HEK293 (cell line): ENCODE results near the gene DIS3L2.
A peak's percentile ranks its signal among the peaks of the same experiment; 100 is the strongest.
"Not testable (repeated sequence)": the region's sequence is repeated elsewhere in the genome, so short reads cannot be mapped to it uniquely, and the experiment has no call there.

Experiments
- KLF9 ChIP-seq: fragments of 450-650 bp; formaldehyde crosslinking; IDR thresholded peaks from 2 replicates; pipeline ENCODE4 v1.5.1; 2016; ENCODE audit warnings: missing biosample characterization, missing genetic modification characterization, low read depth
- OSR2 ChIP-seq: fragments of 450-650 bp; formaldehyde crosslinking; IDR thresholded peaks from 2 replicates; pipeline ENCODE4 v1.5.1; 2016; ENCODE audit warnings: missing biosample characterization, missing genetic modification characterization
- SETDB1 ChIP-seq: IDR thresholded peaks from one replicate; pipeline ENCODE4 v1.6.1; 2017; ENCODE audit warnings: mild to moderate bottlenecking, low read length, moderate library complexity, mixed read lengths; ENCODE audit not compliant: insufficient read length
- YY2 ChIP-seq: fragments of 450-650 bp; formaldehyde crosslinking; IDR thresholded peaks from 2 replicates; pipeline ENCODE4 v1.5.1; 2016; ENCODE audit warnings: missing biosample characterization, missing genetic modification characterization
- ZBTB21 ChIP-seq: fragments of 450-650 bp; formaldehyde crosslinking; IDR thresholded peaks from 2 replicates; pipeline ENCODE4 v1.5.1; 2017; ENCODE audit warnings: missing biosample characterization, missing genetic modification characterization
- ZFP41 ChIP-seq: fragments of 450-650 bp; formaldehyde crosslinking; IDR thresholded peaks from 2 replicates; pipeline ENCODE4 v1.5.1; 2016; ENCODE audit warnings: missing biosample characterization, missing genetic modification characterization, borderline replicate concordance
- ZNF335 ChIP-seq: fragments of 450-650 bp; formaldehyde crosslinking; conservative IDR thresholded peaks from 2 replicates; pipeline ENCODE4 v1.5.1; 2016; ENCODE audit warnings: missing biosample characterization, missing genetic modification characterization
- ZNF514 ChIP-seq: fragments of 450-650 bp; formaldehyde crosslinking; IDR thresholded peaks from 2 replicates; pipeline ENCODE4 v1.5.1; 2016; ENCODE audit warnings: missing biosample characterization, missing genetic modification characterization
- ZNF560 ChIP-seq: fragments of 450-650 bp; formaldehyde crosslinking; IDR thresholded peaks from 2 replicates; pipeline ENCODE4 v1.5.1; 2017; ENCODE audit warnings: missing biosample characterization, missing genetic modification characterization, borderline replicate concordance
- ZNF707 ChIP-seq: fragments of 450-650 bp; formaldehyde crosslinking; IDR thresholded peaks from 2 replicates; pipeline ENCODE4 v1.5.1; 2016; ENCODE audit warnings: missing biosample characterization, missing genetic modification characterization
- TF ChIP-seq, protein P1 (sequence below): fragments of 450-650 bp; formaldehyde crosslinking; IDR thresholded peaks from 2 replicates; pipeline ENCODE4 v1.5.1; 2016; ENCODE audit warnings: missing biosample characterization, missing genetic modification characterization
- TF ChIP-seq, protein P2 (sequence below): fragments of 450-650 bp; formaldehyde crosslinking; IDR thresholded peaks from 2 replicates; pipeline ENCODE4 v1.5.1; 2017; ENCODE audit warnings: missing biosample characterization, missing genetic modification characterization
- TF ChIP-seq, protein P3 (sequence below): IDR thresholded peaks from 2 replicates; pipeline ENCODE4 v1.6.1; 2011; ENCODE audit warnings: mild to moderate bottlenecking, low read depth, low read length, borderline replicate concordance

DNA sequence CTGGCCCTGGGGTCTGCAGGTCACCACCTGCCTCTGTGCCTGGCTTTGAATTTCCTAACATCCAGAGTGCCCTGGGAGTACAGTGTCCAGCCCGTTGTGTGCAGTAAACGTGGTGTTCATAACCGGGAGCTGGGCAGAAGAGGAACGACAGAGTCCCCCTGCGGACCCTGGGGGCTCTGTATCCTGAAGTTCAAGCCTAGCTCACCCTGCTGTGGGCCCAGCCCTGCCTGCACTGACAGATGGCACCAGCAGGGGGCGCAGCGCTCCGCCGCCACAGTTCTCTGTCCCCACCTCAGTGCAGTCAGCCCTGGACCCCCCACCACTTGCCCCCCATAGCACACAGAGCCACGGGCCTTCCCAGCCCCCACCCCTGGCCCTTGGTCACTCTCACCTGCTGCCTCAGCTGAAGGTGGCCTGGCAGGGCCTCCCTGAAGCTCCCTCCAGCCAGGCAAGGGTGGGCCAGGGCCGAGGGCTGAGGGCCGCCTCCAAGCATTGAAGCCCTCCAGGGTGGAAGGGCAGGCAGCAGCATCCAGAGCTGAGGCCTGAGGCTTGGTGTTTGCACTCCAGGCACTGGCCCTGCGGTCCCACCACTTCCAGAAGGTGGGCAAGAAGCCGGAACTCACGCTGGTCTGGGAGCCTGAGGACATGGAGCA lies 373.8 kb downstream of the DIS3L2 start:
- TF ChIP-seq, protein P1, sequence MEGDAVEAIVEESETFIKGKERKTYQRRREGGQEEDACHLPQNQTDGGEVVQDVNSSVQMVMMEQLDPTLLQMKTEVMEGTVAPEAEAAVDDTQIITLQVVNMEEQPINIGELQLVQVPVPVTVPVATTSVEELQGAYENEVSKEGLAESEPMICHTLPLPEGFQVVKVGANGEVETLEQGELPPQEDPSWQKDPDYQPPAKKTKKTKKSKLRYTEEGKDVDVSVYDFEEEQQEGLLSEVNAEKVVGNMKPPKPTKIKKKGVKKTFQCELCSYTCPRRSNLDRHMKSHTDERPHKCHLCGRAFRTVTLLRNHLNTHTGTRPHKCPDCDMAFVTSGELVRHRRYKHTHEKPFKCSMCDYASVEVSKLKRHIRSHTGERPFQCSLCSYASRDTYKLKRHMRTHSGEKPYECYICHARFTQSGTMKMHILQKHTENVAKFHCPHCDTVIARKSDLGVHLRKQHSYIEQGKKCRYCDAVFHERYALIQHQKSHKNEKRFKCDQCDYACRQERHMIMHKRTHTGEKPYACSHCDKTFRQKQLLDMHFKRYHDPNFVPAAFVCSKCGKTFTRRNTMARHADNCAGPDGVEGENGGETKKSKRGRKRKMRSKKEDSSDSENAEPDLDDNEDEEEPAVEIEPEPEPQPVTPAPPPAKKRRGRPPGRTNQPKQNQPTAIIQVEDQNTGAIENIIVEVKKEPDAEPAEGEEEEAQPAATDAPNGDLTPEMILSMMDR (tag by site-specific recombination) = 0 out of 2 replicates have a peak, but pooled peaks have one; percentile 9
- TF ChIP-seq ZBTB21 (tag by site-specific recombination); ZNF707; ZNF335 (tag by site-specific recombination); ZFP41 (tag by site-specific recombination); ZNF560 (tag by site-specific recombination); ZNF514; KLF9 (tag by site-specific recombination); OSR2; SETDB1; YY2: not testable (repeated sequence)
- TF ChIP-seq, protein P2, sequence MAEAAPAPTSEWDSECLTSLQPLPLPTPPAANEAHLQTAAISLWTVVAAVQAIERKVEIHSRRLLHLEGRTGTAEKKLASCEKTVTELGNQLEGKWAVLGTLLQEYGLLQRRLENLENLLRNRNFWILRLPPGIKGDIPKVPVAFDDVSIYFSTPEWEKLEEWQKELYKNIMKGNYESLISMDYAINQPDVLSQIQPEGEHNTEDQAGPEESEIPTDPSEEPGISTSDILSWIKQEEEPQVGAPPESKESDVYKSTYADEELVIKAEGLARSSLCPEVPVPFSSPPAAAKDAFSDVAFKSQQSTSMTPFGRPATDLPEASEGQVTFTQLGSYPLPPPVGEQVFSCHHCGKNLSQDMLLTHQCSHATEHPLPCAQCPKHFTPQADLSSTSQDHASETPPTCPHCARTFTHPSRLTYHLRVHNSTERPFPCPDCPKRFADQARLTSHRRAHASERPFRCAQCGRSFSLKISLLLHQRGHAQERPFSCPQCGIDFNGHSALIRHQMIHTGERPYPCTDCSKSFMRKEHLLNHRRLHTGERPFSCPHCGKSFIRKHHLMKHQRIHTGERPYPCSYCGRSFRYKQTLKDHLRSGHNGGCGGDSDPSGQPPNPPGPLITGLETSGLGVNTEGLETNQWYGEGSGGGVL (tag by site-specific recombination) = not testable (repeated sequence)
- TF ChIP-seq, protein P3, sequence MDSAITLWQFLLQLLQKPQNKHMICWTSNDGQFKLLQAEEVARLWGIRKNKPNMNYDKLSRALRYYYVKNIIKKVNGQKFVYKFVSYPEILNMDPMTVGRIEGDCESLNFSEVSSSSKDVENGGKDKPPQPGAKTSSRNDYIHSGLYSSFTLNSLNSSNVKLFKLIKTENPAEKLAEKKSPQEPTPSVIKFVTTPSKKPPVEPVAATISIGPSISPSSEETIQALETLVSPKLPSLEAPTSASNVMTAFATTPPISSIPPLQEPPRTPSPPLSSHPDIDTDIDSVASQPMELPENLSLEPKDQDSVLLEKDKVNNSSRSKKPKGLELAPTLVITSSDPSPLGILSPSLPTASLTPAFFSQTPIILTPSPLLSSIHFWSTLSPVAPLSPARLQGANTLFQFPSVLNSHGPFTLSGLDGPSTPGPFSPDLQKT = not testable (repeated sequence)
